ENCODE measurements around the gene ZNF428.
"Not testable (repeated sequence)": the region's sequence is repeated elsewhere in the genome, so short reads cannot be mapped to it uniquely, and the experiment has no call there.

Gene ZNF428

GRCh38 chr19:43616306-43616705 lies 3.1 kb downstream of the ZNF428 start:
- no peak for DNase-seq

- no peak for DNase-seq
These were observed 7.1 kb downstream of the ZNF428 start for GRCh38 chr19:43612374-43612773.

- no peak for DNase-seq
These were observed 7.6 kb downstream of the ZNF428 start, which contains the start of gene SRRM5 for GRCh38 chr19:43611788-43612187. TSS of gene SRRM5 (plus strand) at chr19:43612088. CDS start at chr19:43612122, 34 bp downstream.

GRCh38 chr19:43610493-43610892 lies 8.9 kb downstream of the ZNF428 start:
- DNase-seq, result no peak

GRCh38 chr19:43609872-43610271 lies 9.6 kb downstream of the ZNF428 start:
- no peak for DNase-seq

DNA sequence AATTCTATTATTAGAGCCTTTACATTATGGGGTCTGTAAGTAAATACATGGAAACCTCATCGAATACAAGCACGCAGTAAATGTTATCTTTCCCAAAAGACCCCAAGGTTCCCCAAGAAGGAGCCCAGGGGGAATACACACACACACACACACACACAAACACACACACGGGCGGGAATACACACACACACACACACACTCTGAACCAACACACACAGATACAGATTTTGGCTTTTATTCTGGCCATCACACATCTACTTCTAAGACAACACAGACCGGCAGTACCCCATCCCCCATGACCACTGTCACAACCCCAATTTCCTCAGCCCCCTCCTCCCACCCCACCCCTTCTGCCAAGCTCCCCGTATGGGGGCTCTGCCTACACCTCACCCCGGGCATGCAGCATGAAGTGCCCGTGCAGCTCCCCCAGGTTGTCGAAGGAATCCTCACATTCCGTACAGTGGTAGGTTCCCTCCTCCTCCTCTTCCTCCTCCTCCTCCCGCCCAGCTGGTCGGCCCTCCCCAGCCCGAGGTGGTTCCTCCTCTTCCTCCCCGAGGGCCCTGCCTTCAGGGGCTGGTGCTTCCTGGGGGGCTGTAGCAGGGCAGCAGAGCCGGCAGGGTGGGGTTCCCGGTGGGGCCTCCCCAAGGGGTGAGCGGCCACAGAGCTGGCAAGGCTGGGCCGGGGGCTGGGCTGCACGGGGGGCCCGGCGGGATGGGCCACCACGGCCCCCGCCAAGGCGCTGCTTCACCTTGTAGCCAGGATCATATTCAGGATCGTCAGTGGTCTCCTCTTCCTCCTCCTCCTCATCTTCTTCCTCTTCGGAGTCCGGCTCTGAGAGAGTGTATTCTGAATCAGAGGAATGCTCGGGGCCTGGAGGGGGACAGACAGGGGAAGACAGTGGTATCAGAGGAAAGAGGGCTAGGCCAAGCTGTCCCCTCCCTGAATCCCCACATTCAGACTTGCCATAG lies 11.9 kb downstream of the ZNF428 start:
- DNase-seq, result no peak

DNA sequence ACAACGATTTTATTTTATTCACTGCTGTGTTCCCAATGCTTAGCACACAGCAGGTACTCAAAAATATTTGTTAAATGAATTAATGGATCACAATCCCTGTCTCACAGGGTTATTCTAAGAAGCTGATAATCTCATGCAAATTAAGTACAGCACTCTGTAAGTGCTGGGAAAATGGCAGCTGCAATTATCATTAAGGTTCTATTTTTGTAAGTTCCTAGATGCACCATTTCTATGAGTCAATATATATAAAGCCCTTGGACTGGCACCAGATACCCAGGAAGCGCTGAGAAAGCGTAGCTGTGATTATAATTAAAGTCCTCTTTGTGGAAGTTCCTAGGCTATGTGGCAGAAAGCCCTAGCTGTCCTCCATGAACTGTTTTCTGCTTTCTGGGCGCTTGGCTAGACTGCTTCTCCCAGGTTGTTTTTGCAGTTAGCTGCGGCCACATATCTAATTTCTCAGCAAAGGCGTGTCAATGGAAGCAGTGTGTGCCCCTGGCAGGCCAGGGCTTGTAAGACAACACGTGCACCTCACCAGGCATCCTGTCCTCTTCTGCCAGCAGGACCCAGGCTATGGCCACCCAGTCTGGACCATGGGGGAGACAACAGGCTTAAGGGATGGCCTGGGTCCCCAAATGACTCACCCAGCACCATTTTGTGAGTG lies 12.7 kb downstream of the ZNF428 start:
- DNase-seq, result peak; percentile 56

- peak; percentile 66 for DNase-seq
These were observed 13.4 kb downstream of the ZNF428 start for GRCh38 chr19:43605875-43606568.

DNA sequence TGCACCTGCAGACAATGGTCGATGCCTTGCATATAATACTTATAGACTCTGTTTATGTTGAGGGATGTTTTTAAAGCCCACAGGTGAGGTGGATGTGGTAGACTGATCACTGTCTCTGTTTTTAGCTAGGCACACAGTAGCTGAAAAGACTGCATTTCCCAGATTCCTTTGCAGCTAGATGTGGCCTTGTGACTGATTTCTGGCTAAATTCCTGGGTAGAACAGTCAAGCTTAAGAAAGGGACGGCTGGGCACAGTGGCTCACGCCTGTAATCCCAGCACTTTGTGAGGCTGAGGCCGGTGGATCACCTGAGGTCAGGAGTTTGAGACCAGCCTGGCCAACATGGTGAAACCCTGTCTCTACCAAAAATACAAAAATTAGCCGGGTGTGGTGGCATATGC lies 19.1 kb downstream of the ZNF428 start:
- DNase-seq, result not testable (repeated sequence)

DNA sequence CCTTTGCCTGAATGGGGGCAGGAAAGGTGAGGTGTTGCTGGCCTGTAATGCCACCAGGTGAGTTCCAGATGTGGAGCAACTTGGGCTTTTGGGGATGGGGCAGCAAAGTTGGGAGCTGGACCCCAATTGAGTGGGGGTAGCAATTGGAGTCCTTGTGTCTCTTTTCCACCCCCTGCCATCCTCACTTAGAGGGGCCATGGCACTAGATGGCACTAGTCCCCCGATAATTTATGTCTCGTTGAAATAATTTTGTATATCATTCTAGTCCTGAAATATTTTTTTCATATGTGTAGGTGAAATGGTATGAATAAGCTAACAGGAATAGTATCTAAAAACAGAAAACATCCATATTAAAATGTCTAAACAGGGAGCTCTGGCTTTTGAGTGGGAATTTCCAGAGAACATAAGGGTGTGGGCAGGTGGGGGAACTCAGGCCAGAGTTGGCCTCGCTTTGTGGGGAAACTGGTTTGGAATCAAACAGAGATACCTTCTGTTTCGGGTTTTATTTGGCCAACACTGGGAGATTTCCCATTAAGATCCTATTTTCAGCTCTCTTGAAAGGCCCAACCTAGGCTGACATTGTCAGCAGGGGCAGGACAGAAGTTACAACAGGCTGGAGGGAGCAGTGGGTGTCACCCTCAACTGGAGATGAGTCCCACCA lies 19.7 kb downstream of the ZNF428 start:
- no peak for DNase-seq

GRCh38 chr19:43598445-43599240 lies 20.8 kb downstream of the ZNF428 start:
- DNase-seq, result no peak

GRCh38 chr19:43597876-43598275 lies 21.6 kb downstream of the ZNF428 start:
- DNase-seq, result no peak

DNA sequence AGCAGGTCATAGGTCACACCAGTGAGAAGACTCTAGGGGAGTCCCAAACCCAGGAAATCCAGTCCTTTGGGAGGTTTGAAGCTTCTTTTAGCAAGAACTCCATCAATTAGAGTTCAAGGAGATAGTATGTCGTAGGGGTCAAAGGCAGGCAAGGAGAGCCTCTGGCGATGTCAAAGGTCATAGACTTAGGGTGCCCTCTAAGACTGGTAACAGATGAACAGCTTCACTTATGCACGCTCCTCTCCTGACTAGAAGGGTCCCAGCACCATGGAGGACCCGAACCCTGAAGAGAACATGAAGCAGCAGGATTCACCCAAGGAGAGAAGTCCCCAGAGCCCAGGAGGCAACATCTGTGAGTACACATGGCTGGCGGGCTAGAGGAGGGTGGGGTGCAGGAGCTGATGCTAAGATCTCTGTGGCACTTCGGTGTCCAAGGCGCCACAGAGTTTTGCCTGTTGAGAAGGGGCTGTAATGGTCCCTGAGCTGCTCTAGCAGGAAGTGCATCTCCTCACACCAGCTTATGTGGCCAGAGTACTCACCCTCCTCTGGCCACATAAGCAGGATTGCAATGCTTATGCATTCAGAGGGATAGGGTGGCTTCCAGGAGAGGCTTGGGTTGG lies 22.5 kb downstream of the ZNF428 start:
- DNase-seq, result no peak

DNA sequence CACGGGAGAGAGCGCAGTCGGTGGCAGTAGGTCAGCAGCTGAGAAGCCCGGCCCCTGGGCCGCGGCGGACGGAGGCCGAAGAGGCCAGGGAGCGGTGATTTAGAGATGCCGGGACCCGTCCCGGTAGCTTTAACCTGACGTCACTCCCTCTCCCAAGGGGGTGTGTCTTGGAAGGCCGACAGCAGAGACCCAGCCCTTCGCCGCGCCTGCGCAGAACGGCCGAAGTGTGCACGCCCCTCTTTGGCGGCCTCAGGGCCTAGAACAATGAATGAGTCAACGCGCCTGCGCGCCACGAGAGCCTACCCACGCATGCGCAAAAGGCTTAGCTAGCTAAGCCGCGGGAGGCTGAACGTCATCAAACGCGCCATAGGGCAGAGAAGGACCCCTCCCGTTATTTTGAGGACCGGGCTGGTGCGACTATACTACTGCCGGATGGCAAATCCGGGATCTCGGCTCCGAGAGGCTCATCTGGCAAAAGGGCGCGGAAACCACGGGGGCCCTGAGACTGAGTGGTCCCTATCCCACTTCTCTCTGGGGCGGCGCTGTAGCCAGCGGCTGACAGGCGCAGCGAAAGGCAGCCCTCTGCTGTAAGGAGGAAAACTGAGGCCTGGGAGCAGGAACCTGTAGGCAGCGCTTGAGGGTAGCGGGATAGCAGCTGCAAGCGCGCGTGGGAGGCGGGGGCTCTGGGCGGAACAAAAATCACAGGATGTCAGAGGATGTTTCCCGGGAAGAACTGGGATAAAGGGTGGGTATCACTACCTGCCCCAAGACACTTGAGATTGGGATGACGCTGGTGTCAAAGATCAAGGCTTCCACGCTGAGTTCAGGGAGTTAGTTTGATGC lies 23.2 kb downstream of the ZNF428 start, which contains the start of the genes IRGQ and ZNF576:
IRGQ (minus strand) TSS at position 136 of the 843 bp plus-strand sequence. CDS start 796 bp downstream, outside the sequence.
ZNF576 (plus strand) TSS at position 597 of the 843 bp plus-strand sequence. CDS start 514 bp downstream, outside the sequence.
- DNase-seq, result peak; percentile 100

GRCh38 chr19:43595605-43595998 lies 23.8 kb downstream of the ZNF428 start:
- DNase-seq, result no peak

- DNase-seq, result peak; percentile 68
These were observed 24.5 kb downstream of the ZNF428 start for GRCh38 chr19:43594710-43595604.

DNA sequence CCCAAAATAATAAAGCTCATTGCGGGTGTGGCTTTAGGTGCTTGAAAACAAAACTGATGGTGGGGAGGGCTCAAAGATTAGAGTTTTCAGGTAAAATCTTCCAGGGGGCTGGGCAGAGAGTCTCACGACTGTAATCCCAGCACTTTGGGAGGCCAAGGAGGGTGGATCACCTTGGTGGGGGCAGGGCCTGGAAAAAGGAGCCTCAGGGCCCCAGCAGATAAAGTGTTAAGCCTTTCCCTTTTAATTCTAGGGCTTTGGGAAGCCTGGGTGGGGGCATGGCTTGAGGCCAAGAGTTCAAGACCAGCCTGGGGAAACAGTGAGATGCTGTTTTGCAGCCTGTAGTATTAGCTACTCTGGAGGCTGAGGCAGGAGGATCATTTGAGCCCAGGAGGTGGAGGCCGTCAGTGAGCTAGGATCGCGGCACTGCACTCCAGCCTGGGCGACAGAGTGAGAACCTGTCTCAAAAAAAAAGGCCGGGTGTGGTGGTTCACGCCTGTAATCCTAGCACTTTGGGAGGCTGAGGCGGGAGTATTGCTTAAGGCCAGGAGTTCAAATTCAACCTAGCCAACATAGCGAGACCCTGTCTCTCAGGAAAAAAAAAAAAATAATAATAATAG lies 25.2 kb downstream of the ZNF428 start:
- no peak for DNase-seq

GRCh38 chr19:43592800-43593350 lies 26.6 kb downstream of the ZNF428 start:
- no peak for DNase-seq
